K562 (cell line): ENCODE measurements around the gene CPLANE2. TPM values are rescaled to one million over a fixed set of nuclear protein-coding genes. Genes with fewer than 3 reads are reported as not detected.

Experiments used
- ATAC-seq: fragments of 200-7000 bp; cut with Tn5 transposase; 3 replicates; pipeline ENCODE4 v1.9.1; 2020; ENCODE audit warnings: moderate library complexity
- BruUV-seq: library from RNA; stranded (reverse); fragments of 400-500 nt; replicated peaks from 2 replicates; lab custom pipeline; 2021; lab: Mats Ljungman, UMichigan
- CTCF ChIA-PET: fragments of 300-600 bp; formaldehyde crosslinking; extraction: SDS; loops from one replicate; lab custom pipeline; 2021; ENCODE audit warnings: low intra/inter-chr PET ratio; lab: Yijun Ruan, JAX
- POLR2A ChIA-PET: fragments of 300-600, 350-650 bp; sonication (Branson Sonifier 250); formaldehyde crosslinking; extraction: SDS; loops from one replicate; lab custom pipeline; 2021; ENCODE audit warnings: antibody characterized with exemption, inconsistent platforms; lab: Yijun Ruan, JAX
- DNase-seq, 4 experiments: peaks; one replicate each; pipeline versions ENCODE4 v3.0.0 to v3.0.0-alpha.2; 2011 to 2018; ENCODE audit warnings: low spot score in 3 of 4, mixed read lengths in 3 of 4; ENCODE audit errors: extremely low read depth in 1 of 4
- FAIRE-seq: peaks from 2 replicates; lab custom pipeline; 2011; peaks lifted over from hg19 to GRCh38; lab: Jason Lieb, UNC
- H2AFZ ChIP-seq: 2 replicates; pipeline ENCODE4 v1.6.0; 2011; ENCODE audit warnings: low read depth, low read length, control low read depth, inconsistent platforms
- H3K27ac ChIP-seq: fragments of 200-600 bp; 3 replicates; pipeline ENCODE4 v1.8.0; 2011; ENCODE audit warnings: low read depth, mild to moderate bottlenecking, control low read depth, inconsistent platforms, low read length, moderate library complexity, mixed read lengths; ENCODE audit errors: extremely low read depth
- H3K27me3 ChIP-seq, 2 experiments: fragments of 300-600 bp in 1 of 2; 2 replicates in 1 of 2; 3 replicates in 1 of 2; pipeline versions ENCODE4 v1.6.0 to v1.8.0; 2011; ENCODE audit warnings: inconsistent platforms in 2 of 2, low read length in 2 of 2, mild to moderate bottlenecking in 1 of 2, mixed read lengths in 1 of 2, moderate library complexity in 1 of 2; ENCODE audit not compliant: control insufficient read depth in 2 of 2, insufficient read depth in 2 of 2
- H3K36me3 ChIP-seq: fragments of 300-600 bp; 3 replicates; pipeline ENCODE4 v1.8.0; 2011; ENCODE audit warnings: mild to moderate bottlenecking, low read length, inconsistent platforms; ENCODE audit not compliant: control insufficient read depth, insufficient read depth
- H3K4me1 ChIP-seq, 2 experiments: fragments of 200-600 bp in 1 of 2; replicated peaks in 1 of 2; 2 replicates in 1 of 2; 3 replicates in 1 of 2; pipeline versions ENCODE4 v1.5.1 to v1.8.0; 2011; ENCODE audit warnings: inconsistent platforms in 2 of 2, low read length in 2 of 2, mild to moderate bottlenecking in 1 of 2, mixed read lengths in 1 of 2, moderate library complexity in 1 of 2; ENCODE audit not compliant: control insufficient read depth in 2 of 2, insufficient read depth in 2 of 2
- H3K4me2 ChIP-seq: 2 replicates; pipeline ENCODE4 v1.6.1; 2011; ENCODE audit warnings: low read length, control low read depth, inconsistent platforms, mixed read lengths; ENCODE audit not compliant: insufficient read depth
- H3K4me3 ChIP-seq: fragments of 200-600 bp; sonication (generic), shearing (Covaris generic); 2 replicates; pipeline ENCODE4 v1.5.1; 2016; ENCODE audit warnings: control low read depth, inconsistent platforms
- H3K79me2 ChIP-seq: fragments of 200-600 bp; 3 replicates; pipeline ENCODE4 v1.8.0; 2011; ENCODE audit warnings: low read length, inconsistent platforms; ENCODE audit not compliant: control insufficient read depth, insufficient read depth
- H3K9ac ChIP-seq, 2 experiments: 2 replicates each; pipeline versions ENCODE4 v1.6.0 to v1.6.1; 2011; ENCODE audit warnings: low read depth in 2 of 2, low read length in 2 of 2, control low read depth in 1 of 2, inconsistent platforms in 1 of 2, mild to moderate bottlenecking in 1 of 2, mixed read lengths in 1 of 2; ENCODE audit not compliant: insufficient read depth in 1 of 2
- H3K9me1 ChIP-seq: one replicate; pipeline ENCODE4 v1.6.0; 2011; ENCODE audit warnings: inconsistent platforms, mild to moderate bottlenecking, low read length, moderate library complexity; ENCODE audit not compliant: control insufficient read depth, insufficient read depth
- H3K9me3 ChIP-seq: replicated peaks from 2 replicates; pipeline ENCODE4 v1.5.1; 2011; ENCODE audit warnings: low read depth, low read length, inconsistent platforms; ENCODE audit not compliant: control insufficient read depth, insufficient read depth
- H4K20me1 ChIP-seq: replicated peaks from 2 replicates; pipeline ENCODE4 v1.6.1; 2011; ENCODE audit warnings: low read length, inconsistent platforms, mixed read lengths; ENCODE audit not compliant: control insufficient read depth, insufficient read depth
- MECOM ChIP-seq: fragments of 250-450 bp; sonication (Bioruptor Pico); IDR thresholded peaks from 2 replicates; pipeline ENCODE4 v1.8.0; 2022; ENCODE audit warnings: inconsistent platforms
- RBFOX2 ChIP-seq: fragments of 200-400 bp; formaldehyde crosslinking; IDR thresholded peaks from 2 replicates; pipeline ENCODE4 v1.6.1; 2017; ENCODE audit warnings: low read depth, mild to moderate bottlenecking, low read length, moderate library complexity
- SRF ChIP-seq, 2 experiments: fragments of 250-450, 450-650 bp in 1 of 2; sonication (Bioruptor Pico) in 1 of 2; sonication (generic) in 1 of 2; formaldehyde crosslinking; IDR thresholded peaks; 2 replicates each; pipeline versions ENCODE4 v1.5.0 to v1.5.1; 2020 to 2022; ENCODE audit warnings: mild to moderate bottlenecking in 1 of 2, missing genetic modification reagents in 1 of 2
- TOE1 ChIP-seq, 2 experiments: fragments of 450-650 bp in 1 of 2; sonication (generic) in 1 of 2; formaldehyde crosslinking in 1 of 2; IDR thresholded peaks; 2 replicates each; pipeline versions ENCODE4 v1.7.1 to v1.8.0; 2016 to 2022; ENCODE audit warnings: borderline replicate concordance in 2 of 2, mild to moderate bottlenecking in 2 of 2, antibody characterized with exemption in 1 of 2, inconsistent platforms in 1 of 2, low read depth in 1 of 2, missing genetic modification reagents in 1 of 2, moderate library complexity in 1 of 2
- ZNF324 ChIP-seq: fragments of 250-450 bp; sonication (Bioruptor Pico); IDR thresholded peaks from 2 replicates; pipeline ENCODE4 v1.4.0; 2020; ENCODE audit warnings: mild to moderate bottlenecking
- WGBS: fragments of 100-300 bp; shearing (Covaris generic); methylation state at CpG from one replicate; pipeline ENCODE4 v1.1.6; 2016; ENCODE audit warnings: low coverage, mixed read lengths; ENCODE audit not compliant: insufficient coverage; ENCODE audit errors: missing lambda C conversion rate; 5-methylcytosine and 5-hydroxymethylcytosine counted together
- in situ Hi-C: fragments of 300-500 bp; cut with MboI; formaldehyde crosslinking; loops from 4 replicates; pipeline ENCODE4 v1.15.0; 2018; ENCODE audit warnings: inconsistent platforms, mixed read lengths
- intact Hi-C: fragments of 100-400 bp; cut with micrococcal nuclease; formaldehyde crosslinking; loops from 2 replicates; pipeline ENCODE4 v1.14.2; 2022
- polyA plus RNA-seq, 8 experiments: library from polyadenylated mRNA; depleted of rRNA in 4 of 8; stranded (reverse) in 5 of 8; unstranded in 3 of 8; fragments of >200 nt; fragmentation: Nextera tagmentation in 2 of 8; fragmentation: Illumina TruSeq in 1 of 8; extraction: Ambion mirVana in 2 of 8; extraction: Trizol in 1 of 8; gene quantifications; 2 replicates each; pipeline versions ENCODE4 v1.2.1 to v1.2.3, GENCODE V29; 2011 to 2014; ENCODE audit warnings: inconsistent platforms in 1 of 8, missing spikeins in 1 of 8
- total RNA-seq, 7 experiments: library from RNA; depleted of rRNA in 6 of 7; stranded (reverse); fragments of >200 nt in 6 of 7; fragmentation: Illumina TruSeq in 2 of 7; extraction: Trizol in 2 of 7; gene quantifications; 2 replicates each; pipeline versions ENCODE4 v1.2.1 to v1.2.3, GENCODE V29; 2011 to 2021; ENCODE audit warnings: low replicate concordance in 1 of 7
- TF ChIP-seq, protein P1 (sequence below): sonication (generic); formaldehyde crosslinking; IDR thresholded peaks from 2 replicates; pipeline ENCODE4 v1.5.0; 2020; ENCODE audit warnings: missing genetic modification reagents
- TF ChIP-seq, protein P2 (sequence below): fragments of 150-350 bp; IDR thresholded peaks from 2 replicates; pipeline ENCODE4 v1.6.1; 2014; ENCODE audit warnings: low read depth, mild to moderate bottlenecking, low read length, borderline replicate concordance
- TF ChIP-seq, protein P3 (sequence below), 2 experiments: fragments of 250-450 bp in 1 of 2; fragments of 450-650 bp in 1 of 2; sonication (Bioruptor Pico) in 1 of 2; IDR thresholded peaks; 2 replicates each; pipeline versions ENCODE4 v1.6.1 to v1.8.0; 2016 to 2021; ENCODE audit warnings: mild to moderate bottlenecking in 2 of 2, moderate library complexity in 2 of 2, missing compliant biosample characterization in 1 of 2, missing genetic modification characterization in 1 of 2
- TF ChIP-seq, protein P4 (sequence below), 2 experiments: fragments of 450-650 bp in 1 of 2; sonication (generic) in 1 of 2; formaldehyde crosslinking in 1 of 2; IDR thresholded peaks in 1 of 2; conservative IDR thresholded peaks in 1 of 2; 2 replicates each; pipeline versions ENCODE4 v1.6.1 to v1.8.1; 2016 to 2023; ENCODE audit warnings: mild to moderate bottlenecking in 2 of 2, moderate library complexity in 2 of 2, inconsistent platforms in 1 of 2, missing genetic modification reagents in 1 of 2

Gene CPLANE2
- total and polyA plus RNA-seq, 9 of the 15 experiments (the other 6 are each of a cell fraction or from before 2014, with no cell fraction given): 0.17 to 20.9 (median 8.1) TPM

DNA sequence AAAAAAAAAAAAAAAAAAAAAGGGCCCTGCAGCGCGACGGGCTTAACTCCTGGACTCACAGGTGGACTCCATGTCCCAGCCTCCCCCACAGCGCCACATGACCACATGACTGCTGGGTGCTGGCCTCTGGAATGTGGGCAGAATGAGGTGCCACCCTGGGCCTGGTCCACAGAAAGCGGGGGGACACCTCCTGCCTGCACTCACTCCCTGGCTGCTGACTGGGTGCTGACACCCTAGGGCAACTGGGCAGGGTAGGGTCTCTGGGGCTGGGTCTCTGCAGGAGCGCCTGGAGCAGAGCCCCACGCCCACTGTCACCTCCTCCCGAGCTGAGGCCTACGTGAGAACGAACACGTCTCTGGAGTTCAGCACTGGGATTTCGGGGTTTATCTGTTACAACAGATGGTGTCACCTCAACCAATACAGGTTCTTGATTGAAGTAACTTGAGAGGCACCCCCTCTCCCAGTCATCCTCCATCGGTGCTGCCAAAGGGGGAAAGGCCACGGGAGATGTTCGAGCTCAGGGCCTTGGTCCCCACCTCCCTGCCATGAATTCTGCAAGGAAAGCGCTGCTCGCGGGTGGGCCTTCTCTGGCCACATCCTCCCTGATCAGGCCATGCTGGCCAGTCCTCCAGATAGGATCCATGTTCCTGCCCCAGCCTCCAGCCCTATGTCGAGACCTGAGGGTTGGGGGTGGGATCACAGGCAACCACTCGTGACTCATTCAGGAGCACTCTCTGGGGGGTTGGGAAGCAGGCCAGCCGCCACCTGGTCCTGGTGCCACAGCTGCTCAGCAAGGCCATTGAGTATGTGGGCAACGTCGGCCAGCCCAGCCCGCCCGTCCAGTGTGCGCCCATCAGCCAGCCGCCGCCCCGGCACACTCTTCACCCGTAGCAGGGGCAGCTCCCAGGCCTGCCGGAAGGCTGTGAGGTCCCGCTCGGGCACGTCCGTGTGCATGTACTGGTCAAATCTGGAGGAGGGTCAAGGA, 5.4 kb downstream of the CPLANE2 start:
- intact Hi-C loops (no loop called here), in situ Hi-C loops (no loop called here)
- H3K27ac ChIP-seq: peak overlapping the region; percentile 42; the same call in 1 of the 3 replicates
- H3K36me3 ChIP-seq: peaks cover 21% of the 10 kb centered on the region; the same call in 2 of the 3 replicates
- H2AFZ ChIP-seq: peak overlapping the region; percentile 45; the same call in 1 of the 2 replicates
- ATAC-seq (peak; percentile 5), DNase-seq (peak; percentile 59 to 80 (median 62)), FAIRE-seq (peak; percentile 57)
- H3K9me1 ChIP-seq: peaks cover 8% of the 10 kb centered on the region
- 55% methylated on average over 25 of the region's 35 CpGs for WGBS
- H3K9me3 ChIP-seq: 0 out of 2 replicates have a peak, but pooled peaks cover 3% of the 10 kb centered on the region
- H3K27me3 ChIP-seq: no peaks in the 10 kb centered on the region
- POLR2A ChIA-PET: interaction anchor here (0.6 to 2.2 kb wide), 4 partner anchors 10 to 705 kb away, joined by 3 to 9 read pairs (median 4); partner anchors contain the start of gene DNAJC16
- peaks cover 10% of the 10 kb centered on the region for H3K79me2 ChIP-seq
- no peak overlapping the region for H3K4me3 ChIP-seq
- H3K4me1 ChIP-seq: peaks cover 52 to 58% of the 10 kb centered on the region in 2 experiments; a peak in 4 of 5 replicates
- no peaks in the 10 kb centered on the region for H4K20me1 ChIP-seq
- H3K9ac ChIP-seq: peak overlapping the region; percentile 0 to 86; a peak in 3 of 4 replicates
- BruUV-seq: no TSS peak
- CTCF ChIA-PET: no interaction called here
- peak overlapping the region; percentile 69 for H3K4me2 ChIP-seq
- TF ChIP-seq, protein P1, sequence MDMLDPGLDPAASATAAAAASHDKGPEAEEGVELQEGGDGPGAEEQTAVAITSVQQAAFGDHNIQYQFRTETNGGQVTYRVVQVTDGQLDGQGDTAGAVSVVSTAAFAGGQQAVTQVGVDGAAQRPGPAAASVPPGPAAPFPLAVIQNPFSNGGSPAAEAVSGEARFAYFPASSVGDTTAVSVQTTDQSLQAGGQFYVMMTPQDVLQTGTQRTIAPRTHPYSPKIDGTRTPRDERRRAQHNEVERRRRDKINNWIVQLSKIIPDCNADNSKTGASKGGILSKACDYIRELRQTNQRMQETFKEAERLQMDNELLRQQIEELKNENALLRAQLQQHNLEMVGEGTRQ (CRISPR knock-in tag): peak; percentile 67
- TF ChIP-seq RBFOX2 (0 out of 2 replicates have a peak, but pooled peaks have one; percentile 19), SRF (CRISPR knock-in tag; IDR thresholded peaks at IDR 0.05) (0 out of 4 replicates have a peak, but pooled peaks of 1 of the 2 experiments have one; percentile 36), MECOM (CRISPR knock-in tag) (peak; percentile 28; the same call in 1 of the 2 replicates), ZNF324 (no peak), TOE1 (IDR thresholded peaks at IDR 0.05; ENCODE audit: borderline replicate concordance) (no peak), TOE1 (CRISPR knock-in tag; IDR thresholded peaks at IDR 0.05; ENCODE audit: borderline replicate concordance, low read depth) (no peak)
- TF ChIP-seq, protein P2, sequence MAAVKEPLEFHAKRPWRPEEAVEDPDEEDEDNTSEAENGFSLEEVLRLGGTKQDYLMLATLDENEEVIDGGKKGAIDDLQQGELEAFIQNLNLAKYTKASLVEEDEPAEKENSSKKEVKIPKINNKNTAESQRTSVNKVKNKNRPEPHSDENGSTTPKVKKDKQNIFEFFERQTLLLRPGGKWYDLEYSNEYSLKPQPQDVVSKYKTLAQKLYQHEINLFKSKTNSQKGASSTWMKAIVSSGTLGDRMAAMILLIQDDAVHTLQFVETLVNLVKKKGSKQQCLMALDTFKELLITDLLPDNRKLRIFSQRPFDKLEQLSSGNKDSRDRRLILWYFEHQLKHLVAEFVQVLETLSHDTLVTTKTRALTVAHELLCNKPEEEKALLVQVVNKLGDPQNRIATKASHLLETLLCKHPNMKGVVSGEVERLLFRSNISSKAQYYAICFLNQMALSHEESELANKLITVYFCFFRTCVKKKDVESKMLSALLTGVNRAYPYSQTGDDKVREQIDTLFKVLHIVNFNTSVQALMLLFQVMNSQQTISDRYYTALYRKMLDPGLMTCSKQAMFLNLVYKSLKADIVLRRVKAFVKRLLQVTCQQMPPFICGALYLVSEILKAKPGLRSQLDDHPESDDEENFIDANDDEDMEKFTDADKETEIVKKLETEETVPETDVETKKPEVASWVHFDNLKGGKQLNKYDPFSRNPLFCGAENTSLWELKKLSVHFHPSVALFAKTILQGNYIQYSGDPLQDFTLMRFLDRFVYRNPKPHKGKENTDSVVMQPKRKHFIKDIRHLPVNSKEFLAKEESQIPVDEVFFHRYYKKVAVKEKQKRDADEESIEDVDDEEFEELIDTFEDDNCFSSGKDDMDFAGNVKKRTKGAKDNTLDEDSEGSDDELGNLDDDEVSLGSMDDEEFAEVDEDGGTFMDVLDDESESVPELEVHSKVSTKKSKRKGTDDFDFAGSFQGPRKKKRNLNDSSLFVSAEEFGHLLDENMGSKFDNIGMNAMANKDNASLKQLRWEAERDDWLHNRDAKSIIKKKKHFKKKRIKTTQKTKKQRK: no peak
- TF ChIP-seq, protein P3, sequence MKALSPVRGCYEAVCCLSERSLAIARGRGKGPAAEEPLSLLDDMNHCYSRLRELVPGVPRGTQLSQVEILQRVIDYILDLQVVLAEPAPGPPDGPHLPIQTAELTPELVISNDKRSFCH (CRISPR knock-in tag; IDR thresholded peaks at IDR 0.05): no peak
- TF ChIP-seq, protein P3 (tag; IDR thresholded peaks at IDR 0.05): 0 out of 2 replicates have a peak, but pooled peaks have one; percentile 20
- TF ChIP-seq, protein P4, sequence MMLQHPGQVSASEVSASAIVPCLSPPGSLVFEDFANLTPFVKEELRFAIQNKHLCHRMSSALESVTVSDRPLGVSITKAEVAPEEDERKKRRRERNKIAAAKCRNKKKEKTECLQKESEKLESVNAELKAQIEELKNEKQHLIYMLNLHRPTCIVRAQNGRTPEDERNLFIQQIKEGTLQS (IDR thresholded peaks at IDR 0.05): peak; percentile 41; the same call in 1 of the 2 replicates
- TF ChIP-seq, protein P4 (CRISPR knock-in tag; conservative IDR thresholded peaks at IDR 0.05): no peak
